ENCODE measurements around the gene KMT2A. TPM values are rescaled to one million over a fixed set of nuclear protein-coding genes. Genes with fewer than 3 reads are reported as not detected.
"Not testable (repeated sequence)": the region's sequence is repeated elsewhere in the genome, so short reads cannot be mapped to it uniquely, and the experiment has no call there.

KMT2A gene
- total and polyA plus RNA-seq, 8 donors, result 45.8 to 61.7 (median 54.3) TPM

- no peak for ATAC-seq
- Histone ChIP-seq H3K4me3 (no peak overlapping the region), H3K27me3 (no peaks in the 10 kb centered on the region), H3K27ac (no peak overlapping the region), H3K36me3 (no peaks in the 10 kb centered on the region), H3K9me3 (no peaks in the 10 kb centered on the region), H3K4me1 (peaks cover 0 to 38% of the 10 kb centered on the region in 2 donors)
- intact Hi-C loops (cut with DNase I), result no loop called here
- no peak for TF ChIP-seq CTCF (IDR thresholded peaks at IDR 0.05)
- DNase-seq, result no peak
These were observed 11.1 kb downstream of the KMT2A start for GRCh38 chr11:118447423-118447822.

GRCh38 chr11:118448294-118448693 is 12.0 kb downstream of the KMT2A start:
- no peak for DNase-seq
- H3K4me1 ChIP-seq, result peaks cover 0 to 29% of the 10 kb centered on the region in 2 donors
- intact Hi-C loops (cut with DNase I), result no loop called here
- H3K4me3 ChIP-seq, result no peak overlapping the region
- H3K9me3 ChIP-seq, result no peaks in the 10 kb centered on the region
- H3K27ac ChIP-seq, result peak overlapping the region in 1 of 2 donors; percentile 15
- no peak for ATAC-seq
- TF ChIP-seq CTCF (IDR thresholded peaks at IDR 0.05), result no peak
- H3K27me3 ChIP-seq, result no peaks in the 10 kb centered on the region
- no peaks in the 10 kb centered on the region for H3K36me3 ChIP-seq

- H3K27me3 ChIP-seq, result no peaks in the 10 kb centered on the region
- ATAC-seq, result no peak
- no peak for TF ChIP-seq CTCF (IDR thresholded peaks at IDR 0.05)
- no peaks in the 10 kb centered on the region for H3K9me3 ChIP-seq
- peaks cover 0 to 20% of the 10 kb centered on the region in 2 donors for H3K4me1 ChIP-seq
- intact Hi-C loops (cut with DNase I), result no loop called here
- no peak overlapping the region for H3K27ac ChIP-seq
- no peak for DNase-seq
- H3K4me3 ChIP-seq, result no peak overlapping the region
- H3K36me3 ChIP-seq, result no peaks in the 10 kb centered on the region
These were observed 13.1 kb downstream of the KMT2A start for GRCh38 chr11:118449316-118449918.

DNA sequence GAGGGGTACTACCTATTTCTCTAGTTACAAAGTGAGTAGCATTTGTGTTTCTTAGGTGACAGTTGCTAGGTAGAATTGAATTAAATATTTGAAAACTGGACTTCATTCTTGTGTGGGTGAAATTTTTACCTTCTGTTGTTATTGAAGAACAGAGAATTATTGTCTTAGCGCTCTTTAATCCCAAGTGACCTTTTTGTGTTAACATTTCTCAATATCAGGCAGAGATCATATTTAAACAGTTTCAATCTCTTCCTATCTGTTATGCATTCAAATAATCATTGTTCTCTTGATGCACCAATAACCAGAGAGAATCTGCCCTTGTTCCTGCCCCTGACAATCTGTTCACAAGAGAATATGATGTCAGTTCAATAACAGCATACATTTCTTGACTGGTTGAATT is 14.2 kb downstream of the KMT2A start:
- TF ChIP-seq CTCF (IDR thresholded peaks at IDR 0.05), result no peak
- ATAC-seq (no peak), DNase-seq (no peak)
- no peaks in the 10 kb centered on the region for H3K9me3 ChIP-seq
- no peak overlapping the region for H3K27ac ChIP-seq
- no peaks in the 10 kb centered on the region for H3K36me3 ChIP-seq
- intact Hi-C loops (cut with DNase I), result no loop called here
- no peaks in the 10 kb centered on the region for H3K27me3 ChIP-seq
- peaks cover 0 to 16% of the 10 kb centered on the region in 2 donors for H3K4me1 ChIP-seq
- no peak overlapping the region for H3K4me3 ChIP-seq

DNA sequence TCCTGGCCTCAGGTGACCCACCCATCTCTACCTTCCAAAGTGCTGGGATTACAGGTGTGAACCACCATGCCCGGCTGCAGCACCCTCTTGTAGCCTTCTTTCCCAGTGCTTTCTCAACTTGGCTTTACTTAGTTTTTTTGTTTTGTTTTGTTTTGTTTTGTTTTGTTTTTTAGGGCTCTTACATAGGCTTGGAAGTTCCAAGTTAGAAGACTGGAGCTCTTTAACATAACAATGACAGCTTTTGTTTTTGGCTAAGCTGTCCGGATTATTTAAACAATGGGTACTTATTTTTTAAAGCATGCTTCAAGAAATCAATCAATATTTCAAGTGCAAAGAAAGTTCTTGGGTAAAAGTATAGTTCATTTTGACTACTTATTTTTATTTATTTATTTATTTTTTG is 25.9 kb downstream of the KMT2A start:
- Histone ChIP-seq H3K4me3 (no peak overlapping the region), H3K9me3 (no peaks in the 10 kb centered on the region), H3K27me3 (no peaks in the 10 kb centered on the region), H3K36me3 (no peaks in the 10 kb centered on the region), H3K27ac (no peak overlapping the region), H3K4me1 (no peaks in the 10 kb centered on the region)
- intact Hi-C loops (cut with DNase I), result no loop called here
- no peak for TF ChIP-seq CTCF (IDR thresholded peaks at IDR 0.05)
- no peak for DNase-seq
- no peak for ATAC-seq

- H3K4me1 ChIP-seq; H3K9me3 ChIP-seq; H3K4me3 ChIP-seq; ATAC-seq; H3K27ac ChIP-seq; H3K27me3 ChIP-seq; intact Hi-C loops (cut with DNase I); DNase-seq: not testable (repeated sequence)
- peaks cover 0 to 31% of the 10 kb centered on the region in 2 donors for H3K36me3 ChIP-seq
These were observed 32.7 kb downstream of the KMT2A start for GRCh38 chr11:118468968-118469367.

All from left lung (tissue), 10 donors.